SJCRH30 (cell line): ENCODE results near the gene ADGRA1. TPM values are rescaled to one million over a fixed set of nuclear protein-coding genes. Genes with fewer than 3 reads are reported as not detected.
A peak's percentile ranks its signal among the peaks of the same experiment; 100 is the strongest.

ENCODE experiments used
- DNase-seq, 2 experiments: peaks; one replicate each; pipeline ENCODE4 v3.0.0-alpha.2; 2015 to 2020
- H3K27ac ChIP-seq: fragments of 250-450 bp; sonication (Bioruptor Pico); 2 replicates; pipeline ENCODE4 v1.5.1; 2020; ENCODE audit warnings: mild to moderate bottlenecking, moderate library complexity
- H3K27me3 ChIP-seq: fragments of 250-450 bp; sonication (Bioruptor Pico); 2 replicates; pipeline ENCODE4 v1.5.1; 2020; ENCODE audit warnings: mild to moderate bottlenecking, moderate library complexity
- H3K36me3 ChIP-seq: fragments of 250-450 bp; sonication (Bioruptor Pico); 2 replicates; pipeline ENCODE4 v1.5.1; 2020; ENCODE audit warnings: mild to moderate bottlenecking, moderate library complexity
- H3K4me1 ChIP-seq: fragments of 250-450 bp; sonication (Bioruptor Pico); 2 replicates; pipeline ENCODE4 v1.5.1; 2020; ENCODE audit warnings: mild to moderate bottlenecking, moderate library complexity
- H3K4me3 ChIP-seq: fragments of 250-450 bp; sonication (Bioruptor Pico); 2 replicates; pipeline ENCODE4 v1.5.1; 2020; ENCODE audit warnings: mild to moderate bottlenecking, moderate library complexity
- H3K9me3 ChIP-seq: fragments of 250-450 bp; sonication (Bioruptor Pico); replicated peaks from 2 replicates; pipeline ENCODE4 v1.5.1; 2020; ENCODE audit warnings: mild to moderate bottlenecking, moderate library complexity
- total RNA-seq: library from RNA; depleted of rRNA; stranded (reverse); fragments of >200 nt; shearing (Covaris generic); gene quantifications from 2 replicates; pipeline ENCODE4 v1.2.3, GENCODE V29; 2014

Gene ADGRA1
- total RNA-seq, 1 experiment from 2014 or later, result 1.0 TPM

DNA sequence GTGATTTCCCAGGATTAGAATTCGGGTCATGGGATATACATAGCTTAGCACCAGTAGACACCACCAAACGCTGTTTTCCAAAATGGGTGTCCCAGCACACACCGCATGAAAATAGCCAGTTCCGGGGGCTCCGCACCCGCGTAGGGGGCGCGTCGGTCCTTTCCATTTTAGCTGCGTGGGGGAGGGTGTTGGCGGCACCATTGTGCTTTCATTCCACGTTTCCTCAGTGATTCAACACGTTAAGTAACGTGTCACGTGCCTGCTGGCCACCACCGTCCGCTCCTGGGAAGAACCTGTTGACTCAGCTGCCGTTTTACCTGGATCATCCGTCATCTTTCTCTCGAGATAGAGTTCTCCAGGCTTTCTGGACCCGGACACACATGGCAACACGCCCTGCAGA is 25.6 kb upstream of the ADGRA1 start:
- no peak for DNase-seq
- Histone ChIP-seq H3K4me1 (no peaks in the 10 kb centered on the region), H3K27ac (no peak overlapping the region), H3K9me3 (no peaks in the 10 kb centered on the region), H3K36me3 (no peaks in the 10 kb centered on the region), H3K27me3 (no peaks in the 10 kb centered on the region), H3K4me3 (no peak overlapping the region)

DNA sequence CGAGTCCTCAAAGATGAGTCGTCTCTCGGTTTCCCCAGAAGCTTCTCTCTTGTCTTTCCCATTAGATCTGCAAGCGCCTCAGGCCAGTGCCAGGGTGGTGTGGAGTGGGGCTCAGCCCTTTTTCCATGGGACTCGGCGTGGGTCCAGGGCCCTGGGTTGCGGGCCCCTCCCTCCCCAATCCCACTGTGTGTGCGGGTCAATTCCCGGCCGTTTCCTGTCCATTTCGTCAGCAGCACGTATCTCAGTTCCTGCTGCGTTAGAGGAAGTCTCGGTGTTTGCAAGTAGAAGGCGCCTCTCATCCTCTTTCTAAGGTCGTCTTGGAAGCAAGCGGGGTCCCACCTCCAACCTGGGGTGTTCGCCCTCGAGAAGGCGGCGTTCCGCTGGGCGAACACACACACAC is 25.1 kb upstream of the ADGRA1 start:
- Histone ChIP-seq H3K4me3 (no peak overlapping the region), H3K27ac (no peak overlapping the region), H3K27me3 (no peaks in the 10 kb centered on the region), H3K36me3 (no peaks in the 10 kb centered on the region), H3K4me1 (no peaks in the 10 kb centered on the region), H3K9me3 (no peaks in the 10 kb centered on the region)
- DNase-seq, result no peak

GRCh38 chr10:133067149-133068105 is 20.3 kb upstream of the ADGRA1 start:
- no peak for DNase-seq
- no peaks in the 10 kb centered on the region for H3K27me3 ChIP-seq
- no peaks in the 10 kb centered on the region for H3K36me3 ChIP-seq
- no peak overlapping the region for H3K4me3 ChIP-seq
- H3K4me1 ChIP-seq, result peaks cover 6% of the 10 kb centered on the region; the same call in 1 of the 2 replicates
- no peaks in the 10 kb centered on the region for H3K9me3 ChIP-seq
- H3K27ac ChIP-seq, result no peak overlapping the region

DNA sequence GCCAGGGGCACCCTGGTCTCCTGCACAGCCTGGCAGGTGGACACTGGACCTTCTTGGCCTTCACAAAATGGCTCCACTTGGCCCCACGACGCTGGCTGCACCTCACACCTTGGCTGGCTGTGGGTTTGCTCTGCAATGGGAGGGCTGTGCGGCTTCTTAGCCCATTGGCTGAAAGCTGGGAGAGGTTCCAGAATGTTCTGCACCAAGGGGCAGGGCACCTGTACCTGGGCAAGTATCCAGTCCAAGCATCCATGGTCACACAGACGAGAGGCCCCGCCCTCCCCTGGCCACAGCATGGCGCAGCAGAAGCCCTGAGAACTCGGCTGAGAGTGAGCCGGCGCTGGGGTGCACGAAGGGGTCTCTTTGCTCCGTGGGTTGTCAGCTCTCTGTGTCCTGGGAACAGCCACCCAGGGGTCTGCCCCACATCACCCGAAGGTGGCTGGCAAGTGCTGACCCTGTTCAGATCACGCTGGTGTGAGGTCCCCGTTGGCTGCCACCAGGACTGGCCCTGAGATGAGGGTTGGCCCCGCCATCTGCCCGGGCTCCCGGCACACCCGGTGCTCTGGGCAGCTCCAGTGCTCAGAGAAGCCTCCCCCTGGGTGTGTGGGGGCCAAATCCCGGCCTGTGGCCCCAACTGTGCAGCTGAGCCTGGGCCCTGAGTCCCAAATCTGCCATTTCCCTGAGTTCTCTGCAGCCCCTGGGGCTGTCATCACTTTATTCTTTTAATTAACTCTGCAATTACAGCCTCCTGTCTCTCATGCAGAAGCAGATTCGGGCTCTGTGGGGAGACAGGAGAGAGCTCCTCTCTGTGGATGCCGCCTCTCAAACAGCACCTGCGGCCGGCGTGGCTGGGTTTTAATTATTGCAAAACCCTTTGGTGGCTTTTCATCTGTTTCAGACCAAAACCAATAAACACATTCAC is 19.4 kb upstream of the ADGRA1 start:
- Histone ChIP-seq H3K27ac (no peak overlapping the region), H3K9me3 (no peaks in the 10 kb centered on the region), H3K27me3 (no peaks in the 10 kb centered on the region), H3K4me1 (peaks cover 6% of the 10 kb centered on the region; the same call in 1 of the 2 replicates), H3K4me3 (no peak overlapping the region), H3K36me3 (no peaks in the 10 kb centered on the region)
- no peak for DNase-seq

DNA sequence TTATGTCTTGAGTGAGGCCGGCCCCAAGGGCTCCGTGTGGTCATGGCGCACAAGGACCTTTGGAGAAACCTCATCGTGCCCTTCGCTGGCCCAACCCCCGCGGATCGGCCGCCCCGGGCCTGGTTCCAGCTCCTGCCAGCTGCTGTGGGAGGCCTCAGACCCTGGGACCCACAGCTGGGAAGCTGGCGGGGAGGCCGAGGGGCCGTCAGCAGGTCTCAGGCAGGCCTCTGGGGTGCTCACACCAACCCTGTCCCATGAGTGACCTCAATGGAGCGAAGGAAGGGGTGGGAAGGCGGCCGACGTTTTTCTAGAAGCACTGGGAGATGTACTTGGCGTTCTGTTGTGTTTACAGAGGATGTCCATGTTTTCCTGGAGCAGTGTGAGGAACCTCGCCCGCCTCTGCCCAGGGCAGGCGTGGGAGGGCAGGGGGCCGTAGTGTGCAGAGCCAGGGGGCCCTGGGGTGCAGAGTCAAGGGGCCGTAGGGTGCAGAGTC is 18.6 kb upstream of the ADGRA1 start:
- no peak overlapping the region for H3K4me3 ChIP-seq
- H3K27ac ChIP-seq, result no peak overlapping the region
- H3K36me3 ChIP-seq, result no peaks in the 10 kb centered on the region
- no peak for DNase-seq
- H3K4me1 ChIP-seq, result peaks cover 6% of the 10 kb centered on the region; the same call in 1 of the 2 replicates
- H3K27me3 ChIP-seq, result no peaks in the 10 kb centered on the region
- H3K9me3 ChIP-seq, result no peaks in the 10 kb centered on the region

GRCh38 chr10:133070405-133070804 is 17.3 kb upstream of the ADGRA1 start:
- Histone ChIP-seq H3K27ac (no peak overlapping the region), H3K27me3 (no peaks in the 10 kb centered on the region), H3K4me3 (no peak overlapping the region), H3K4me1 (peaks cover 6% of the 10 kb centered on the region; the same call in 1 of the 2 replicates), H3K36me3 (no peaks in the 10 kb centered on the region), H3K9me3 (no peaks in the 10 kb centered on the region)
- DNase-seq, result no peak

DNA sequence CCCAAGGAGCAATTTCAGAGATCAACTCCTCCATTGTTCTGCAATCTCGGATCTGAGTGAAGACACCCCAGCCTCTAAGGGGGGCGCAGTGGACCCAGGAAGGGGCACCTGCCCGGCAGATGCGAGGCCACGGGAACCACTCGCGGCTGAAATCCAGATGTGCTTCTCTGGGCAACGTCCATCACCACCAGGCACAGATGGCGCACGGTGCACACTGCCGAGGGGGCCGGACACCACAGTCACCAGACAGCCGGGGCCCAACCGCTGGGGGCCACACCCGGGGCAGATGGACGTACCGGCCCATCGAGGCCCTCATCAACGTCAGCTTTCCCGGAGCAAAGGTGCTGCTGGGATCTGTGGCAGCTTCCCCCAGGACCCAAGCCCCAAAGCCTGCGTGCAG is 16.9 kb upstream of the ADGRA1 start:
- Histone ChIP-seq H3K27me3 (no peaks in the 10 kb centered on the region), H3K4me1 (peaks cover 6% of the 10 kb centered on the region; the same call in 1 of the 2 replicates), H3K36me3 (no peaks in the 10 kb centered on the region), H3K27ac (no peak overlapping the region), H3K4me3 (no peak overlapping the region), H3K9me3 (no peaks in the 10 kb centered on the region)
- no peak for DNase-seq

GRCh38 chr10:133071733-133072132 is 16.0 kb upstream of the ADGRA1 start:
- peak; percentile 26 to 38 for DNase-seq
- no peaks in the 10 kb centered on the region for H3K9me3 ChIP-seq
- peak overlapping the region; percentile 38 for H3K27ac ChIP-seq
- H3K4me1 ChIP-seq, result peaks cover 6% of the 10 kb centered on the region; the same call in 1 of the 2 replicates
- H3K4me3 ChIP-seq, result peak overlapping the region; percentile 43
- H3K36me3 ChIP-seq, result no peaks in the 10 kb centered on the region
- H3K27me3 ChIP-seq, result no peaks in the 10 kb centered on the region

- DNase-seq, result peak; percentile 70
- H3K27me3 ChIP-seq, result no peaks in the 10 kb centered on the region
- no peaks in the 10 kb centered on the region for H3K36me3 ChIP-seq
- H3K27ac ChIP-seq, result peak overlapping the region; percentile 38
- H3K4me1 ChIP-seq, result peaks cover 6% of the 10 kb centered on the region; the same call in 1 of the 2 replicates
- H3K4me3 ChIP-seq, result peak overlapping the region; percentile 43
- no peaks in the 10 kb centered on the region for H3K9me3 ChIP-seq
These were observed 15.5 kb upstream of the ADGRA1 start for GRCh38 chr10:133072196-133072595.

GRCh38 chr10:133072720-133073390 is 14.9 kb upstream of the ADGRA1 start:
- no peaks in the 10 kb centered on the region for H3K27me3 ChIP-seq
- H3K4me3 ChIP-seq, result peak overlapping the region; percentile 43
- no peaks in the 10 kb centered on the region for H3K36me3 ChIP-seq
- H3K27ac ChIP-seq, result 0 out of 2 replicates have a peak overlapping the region, but pooled peaks have one; percentile 38
- peak in 1 of 2 experiments; percentile 23 for DNase-seq
- peaks cover 6% of the 10 kb centered on the region; the same call in 1 of the 2 replicates for H3K4me1 ChIP-seq
- no peaks in the 10 kb centered on the region for H3K9me3 ChIP-seq

DNA sequence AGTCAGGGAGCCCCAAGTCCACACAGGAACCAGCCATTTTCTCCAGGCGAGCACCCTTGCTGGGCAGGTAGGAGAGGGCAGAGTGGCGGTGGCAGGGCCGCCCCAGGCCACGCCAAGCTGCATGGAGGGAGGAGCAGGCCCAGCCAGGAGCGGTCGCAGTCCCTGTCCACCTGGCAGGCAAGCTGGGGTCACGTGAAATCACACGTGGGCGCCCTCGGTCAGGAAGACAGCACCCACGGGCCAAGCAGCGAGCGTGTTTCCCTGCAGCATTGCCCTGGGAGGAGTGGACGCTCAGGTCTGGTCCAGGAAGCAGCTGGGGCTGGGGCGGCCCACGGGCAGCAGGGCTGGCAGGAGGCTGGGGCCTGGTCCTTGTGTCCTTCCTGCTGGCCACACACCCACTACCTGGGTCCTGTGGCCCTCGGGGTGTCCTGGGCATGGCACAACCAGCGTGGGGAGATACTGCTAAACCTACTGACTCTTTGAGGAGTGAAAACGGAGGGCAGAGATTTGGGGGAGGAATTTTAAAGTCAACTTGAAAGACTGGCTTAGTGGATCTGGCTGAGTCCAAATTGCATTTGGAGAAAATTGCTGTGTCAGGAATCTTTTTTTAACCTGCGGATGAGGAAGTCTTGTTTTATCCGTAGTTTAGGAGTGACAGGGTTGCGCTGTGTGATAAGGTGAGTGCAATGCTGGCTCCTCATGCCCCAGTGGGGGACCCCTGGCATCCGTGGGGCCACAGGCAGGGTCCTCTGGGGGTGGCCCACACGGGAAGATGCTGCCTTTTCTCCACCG is 12.2 kb upstream of the ADGRA1 start:
- DNase-seq, result no peak

DNA sequence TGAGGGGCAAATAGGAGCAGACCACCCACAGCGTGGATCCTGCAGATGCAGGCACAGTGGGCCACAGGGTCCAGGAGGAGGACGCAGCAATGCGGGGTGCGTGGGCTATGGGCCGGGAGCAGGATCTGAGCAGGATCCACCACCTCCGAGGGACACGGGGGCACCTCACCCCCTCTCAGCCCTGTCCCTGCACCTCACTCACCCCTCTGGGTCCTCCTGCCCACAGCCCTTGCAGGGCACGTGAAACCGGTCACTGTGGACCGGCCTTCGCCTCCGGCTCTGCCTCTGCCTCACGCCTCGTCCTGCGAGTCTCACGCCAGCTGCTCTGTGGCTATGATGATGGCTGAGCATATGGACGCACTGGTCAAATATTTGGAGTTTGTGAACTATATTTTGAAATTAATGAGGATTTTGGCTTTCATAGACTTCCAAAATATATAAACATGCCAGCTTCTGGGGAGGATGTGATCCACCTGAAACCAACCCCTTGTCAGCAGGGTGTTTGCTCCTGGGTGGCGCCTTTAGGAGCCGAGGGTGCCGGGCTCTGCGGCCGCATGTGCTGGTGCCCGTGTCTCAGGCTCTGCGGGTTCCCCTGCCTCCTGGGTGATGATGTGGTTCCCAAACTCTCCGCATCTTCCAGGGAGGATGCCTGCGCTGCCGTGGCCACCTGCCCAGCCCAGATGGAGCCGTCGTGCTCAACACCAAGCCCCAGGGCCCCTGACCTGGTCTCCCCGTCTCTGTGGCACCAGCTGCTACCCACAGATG is 11.3 kb upstream of the ADGRA1 start:
- H3K9me3 ChIP-seq, result no peaks in the 10 kb centered on the region
- DNase-seq, result no peak
- H3K27ac ChIP-seq, result no peak overlapping the region
- no peaks in the 10 kb centered on the region for H3K36me3 ChIP-seq
- no peak overlapping the region for H3K4me3 ChIP-seq
- peaks cover 6% of the 10 kb centered on the region; the same call in 1 of the 2 replicates for H3K4me1 ChIP-seq
- H3K27me3 ChIP-seq, result no peaks in the 10 kb centered on the region

More for the DNA sequence above, 12.2 kb upstream of the ADGRA1 start:
- no peak overlapping the region for H3K27ac ChIP-seq
- H3K4me3 ChIP-seq, result no peak overlapping the region
- no peaks in the 10 kb centered on the region for H3K27me3 ChIP-seq
- H3K4me1 ChIP-seq, result peaks cover 6% of the 10 kb centered on the region; the same call in 1 of the 2 replicates
- H3K36me3 ChIP-seq, result no peaks in the 10 kb centered on the region
- H3K9me3 ChIP-seq, result no peaks in the 10 kb centered on the region
